ENCODE measurements around the gene DCBLD2.
"Not testable (repeated sequence)": the region's sequence is repeated elsewhere in the genome, so short reads cannot be mapped to it uniquely, and the experiment has no call there.

Gene DCBLD2

GRCh38 chr3:98882614-98883333 lies 18.7 kb downstream of the DCBLD2 start:
- H3K9me3 Mint-ChIP-seq; H3K27me3 Mint-ChIP-seq (ENCODE audit: low read depth); H3K27ac Mint-ChIP-seq; H3K4me3 Mint-ChIP-seq; H3K36me3 Mint-ChIP-seq (ENCODE audit: low read depth); H3K4me1 Mint-ChIP-seq (ENCODE audit: low read depth): not testable (repeated sequence)

GRCh38 chr3:98877132-98877531 lies 24.4 kb downstream of the DCBLD2 start:
- Mint-ChIP-seq H3K4me3 (no peak overlapping the region), H3K36me3 (ENCODE audit: low read depth) (no peaks in the 10 kb centered on the region), H3K27ac (no peak overlapping the region), H3K4me1 (ENCODE audit: low read depth) (no peaks in the 10 kb centered on the region), H3K9me3 (no peaks in the 10 kb centered on the region), H3K27me3 (ENCODE audit: low read depth) (no peaks in the 10 kb centered on the region)

GRCh38 chr3:98875535-98875934 lies 26.0 kb downstream of the DCBLD2 start:
- no peaks in the 10 kb centered on the region for H3K36me3 Mint-ChIP-seq (ENCODE audit: low read depth)
- H3K4me1 Mint-ChIP-seq (ENCODE audit: low read depth), result no peaks in the 10 kb centered on the region
- H3K4me3 Mint-ChIP-seq, result no peak overlapping the region
- H3K9me3 Mint-ChIP-seq, result no peaks in the 10 kb centered on the region
- no peak overlapping the region for H3K27ac Mint-ChIP-seq
- H3K27me3 Mint-ChIP-seq (ENCODE audit: low read depth), result no peaks in the 10 kb centered on the region

GRCh38 chr3:98874602-98875249 lies 26.8 kb downstream of the DCBLD2 start:
- Mint-ChIP-seq H3K36me3 (ENCODE audit: low read depth) (no peaks in the 10 kb centered on the region), H3K9me3 (no peaks in the 10 kb centered on the region), H3K4me3 (no peak overlapping the region), H3K4me1 (ENCODE audit: low read depth) (no peaks in the 10 kb centered on the region), H3K27ac (no peak overlapping the region), H3K27me3 (ENCODE audit: low read depth) (no peaks in the 10 kb centered on the region)

- no peak overlapping the region for H3K27ac Mint-ChIP-seq
- peaks cover 7% of the 10 kb centered on the region for H3K9me3 Mint-ChIP-seq
- no peaks in the 10 kb centered on the region for H3K27me3 Mint-ChIP-seq (ENCODE audit: low read depth)
- no peaks in the 10 kb centered on the region for H3K4me1 Mint-ChIP-seq (ENCODE audit: low read depth)
- no peaks in the 10 kb centered on the region for H3K36me3 Mint-ChIP-seq (ENCODE audit: low read depth)
- H3K4me3 Mint-ChIP-seq, result no peak overlapping the region
Observed at GRCh38 chr3:98869391-98869790, 32.1 kb downstream of the DCBLD2 start.

GRCh38 chr3:98857971-98858370 lies 43.5 kb downstream of the DCBLD2 start:
- peaks cover 13% of the 10 kb centered on the region for H3K9me3 Mint-ChIP-seq
- not testable (repeated sequence) for H3K4me3 Mint-ChIP-seq; H3K27ac Mint-ChIP-seq; H3K27me3 Mint-ChIP-seq (ENCODE audit: low read depth); H3K4me1 Mint-ChIP-seq (ENCODE audit: low read depth); H3K36me3 Mint-ChIP-seq (ENCODE audit: low read depth)

GRCh38 chr3:98857258-98857657 lies 44.2 kb downstream of the DCBLD2 start:
- peaks cover 13% of the 10 kb centered on the region for H3K9me3 Mint-ChIP-seq
- H3K4me1 Mint-ChIP-seq (ENCODE audit: low read depth); H3K27me3 Mint-ChIP-seq (ENCODE audit: low read depth); H3K4me3 Mint-ChIP-seq; H3K27ac Mint-ChIP-seq; H3K36me3 Mint-ChIP-seq (ENCODE audit: low read depth): not testable (repeated sequence)

GRCh38 chr3:98856724-98857123 lies 44.8 kb downstream of the DCBLD2 start:
- H3K27me3 Mint-ChIP-seq (ENCODE audit: low read depth), result no peaks in the 10 kb centered on the region
- H3K4me1 Mint-ChIP-seq (ENCODE audit: low read depth), result no peaks in the 10 kb centered on the region
- H3K36me3 Mint-ChIP-seq (ENCODE audit: low read depth), result no peaks in the 10 kb centered on the region
- peaks cover 13% of the 10 kb centered on the region for H3K9me3 Mint-ChIP-seq
- no peak overlapping the region for H3K4me3 Mint-ChIP-seq
- no peak overlapping the region for H3K27ac Mint-ChIP-seq

GRCh38 chr3:98855806-98856400 lies 45.6 kb downstream of the DCBLD2 start:
- H3K27me3 Mint-ChIP-seq (ENCODE audit: low read depth), result no peaks in the 10 kb centered on the region
- no peaks in the 10 kb centered on the region for H3K4me1 Mint-ChIP-seq (ENCODE audit: low read depth)

GRCh38 chr3:98848108-98848507 lies 53.4 kb downstream of the DCBLD2 start:
- Mint-ChIP-seq H3K4me3 (no peak overlapping the region), H3K9me3 (no peaks in the 10 kb centered on the region), H3K4me1 (ENCODE audit: low read depth) (no peaks in the 10 kb centered on the region), H3K27me3 (ENCODE audit: low read depth) (no peaks in the 10 kb centered on the region), H3K27ac (no peak overlapping the region), H3K36me3 (ENCODE audit: low read depth) (no peaks in the 10 kb centered on the region)

More at GRCh38 chr3:98855806-98856400, 45.6 kb downstream of the DCBLD2 start:
- Mint-ChIP-seq H3K36me3 (ENCODE audit: low read depth) (no peaks in the 10 kb centered on the region), H3K27ac (no peak overlapping the region), H3K9me3 (peaks cover 13% of the 10 kb centered on the region), H3K4me3 (no peak overlapping the region)

GRCh38 chr3:98846101-98846500 lies 55.4 kb downstream of the DCBLD2 start:
- Mint-ChIP-seq H3K36me3 (ENCODE audit: low read depth) (no peaks in the 10 kb centered on the region), H3K9me3 (no peaks in the 10 kb centered on the region), H3K27ac (no peak overlapping the region), H3K27me3 (ENCODE audit: low read depth) (no peaks in the 10 kb centered on the region), H3K4me3 (no peak overlapping the region), H3K4me1 (ENCODE audit: low read depth) (no peaks in the 10 kb centered on the region)

- peaks cover 4% of the 10 kb centered on the region for H3K9me3 Mint-ChIP-seq
- peaks cover 2% of the 10 kb centered on the region for H3K36me3 Mint-ChIP-seq (ENCODE audit: low read depth)
- no peak overlapping the region for H3K4me3 Mint-ChIP-seq
- H3K27ac Mint-ChIP-seq, result no peak overlapping the region
- H3K4me1 Mint-ChIP-seq (ENCODE audit: low read depth), result no peaks in the 10 kb centered on the region
- H3K27me3 Mint-ChIP-seq (ENCODE audit: low read depth), result no peaks in the 10 kb centered on the region
Observed at GRCh38 chr3:98843266-98843959, 58.1 kb downstream of the DCBLD2 start.

- H3K36me3 Mint-ChIP-seq (ENCODE audit: low read depth), result peaks cover 2% of the 10 kb centered on the region
- H3K4me1 Mint-ChIP-seq (ENCODE audit: low read depth), result no peaks in the 10 kb centered on the region
- H3K27me3 Mint-ChIP-seq (ENCODE audit: low read depth), result no peaks in the 10 kb centered on the region
- peaks cover 4% of the 10 kb centered on the region for H3K9me3 Mint-ChIP-seq
- no peak overlapping the region for H3K27ac Mint-ChIP-seq
- H3K4me3 Mint-ChIP-seq, result no peak overlapping the region
Observed at GRCh38 chr3:98839846-98840245, 61.6 kb downstream of the DCBLD2 start.

GRCh38 chr3:98831060-98831459 lies 70.4 kb downstream of the DCBLD2 start:
- H3K27me3 Mint-ChIP-seq (ENCODE audit: low read depth); H3K4me1 Mint-ChIP-seq (ENCODE audit: low read depth); H3K4me3 Mint-ChIP-seq; H3K9me3 Mint-ChIP-seq; H3K27ac Mint-ChIP-seq; H3K36me3 Mint-ChIP-seq (ENCODE audit: low read depth): not testable (repeated sequence)

All from T-helper 1 cell treated with Interleukin-12 subunit alpha and Interleukin-12 subunit beta and Interleukin-4 antibody, amounts not matched to agents 30 μg/mL and 1 μg/mL, for 36 hours (primary cell).